ENCODE measurements around the gene FRMPD1.
"Not testable (repeated sequence)": the region's sequence is repeated elsewhere in the genome, so short reads cannot be mapped to it uniquely, and the experiment has no call there.

FRMPD1 gene, protein sequence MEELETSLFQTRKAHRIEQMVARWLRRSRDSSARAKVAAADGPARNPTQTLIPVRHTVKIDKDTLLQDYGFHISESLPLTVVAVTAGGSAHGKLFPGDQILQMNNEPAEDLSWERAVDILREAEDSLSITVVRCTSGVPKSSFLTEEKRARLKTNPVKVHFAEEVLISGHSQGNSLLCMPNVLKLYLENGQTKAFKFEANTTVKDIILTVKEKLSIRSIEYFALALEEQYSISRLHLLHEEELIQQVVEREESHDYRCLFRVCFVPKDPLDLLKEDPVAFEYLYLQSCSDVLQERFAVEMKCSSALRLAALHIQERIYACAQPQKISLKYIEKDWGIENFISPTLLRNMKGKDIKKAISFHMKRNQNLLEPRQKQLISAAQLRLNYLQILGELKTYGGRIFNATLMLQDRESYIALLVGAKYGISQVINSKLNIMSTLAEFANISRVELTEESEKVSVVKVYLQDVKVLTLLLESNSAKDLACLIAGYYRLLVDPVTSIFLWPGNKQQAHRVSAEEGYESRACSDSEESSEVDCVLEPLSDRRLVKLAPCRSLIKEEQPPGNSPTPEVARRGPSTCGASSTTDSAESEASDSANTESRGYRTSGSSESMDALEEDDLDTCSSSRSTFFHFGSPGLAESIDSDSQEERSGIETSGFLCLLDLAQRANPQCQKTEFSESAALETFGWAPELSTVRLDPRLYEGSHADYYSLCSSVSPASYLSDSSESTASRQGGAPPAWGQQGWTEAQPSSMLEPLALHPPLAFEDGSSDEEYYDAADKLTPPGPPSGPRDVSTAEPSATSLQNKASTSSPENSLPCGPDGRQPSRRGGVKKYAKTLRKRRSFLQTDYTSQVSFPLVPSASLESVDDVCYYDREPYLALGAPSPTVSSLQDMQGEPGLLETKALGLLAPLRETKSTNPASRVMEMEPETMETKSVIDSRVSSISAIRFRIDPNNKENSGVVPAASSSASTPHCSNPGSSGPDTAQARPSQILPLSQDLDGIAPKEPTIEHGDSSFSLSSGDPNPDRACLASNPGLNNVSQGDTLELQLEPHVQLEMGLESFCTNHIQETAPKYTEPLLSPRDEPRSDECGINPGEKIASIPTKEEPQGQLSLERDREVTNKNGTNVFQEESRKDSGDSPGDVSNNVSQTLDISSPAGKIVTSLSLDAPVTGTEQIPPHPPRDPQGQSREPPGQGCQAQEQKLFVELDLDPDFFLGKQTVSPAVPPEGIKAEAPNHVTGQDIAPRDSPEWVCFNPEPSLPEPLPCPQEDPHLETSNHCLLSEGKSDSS (N-terminal part only)

DNA sequence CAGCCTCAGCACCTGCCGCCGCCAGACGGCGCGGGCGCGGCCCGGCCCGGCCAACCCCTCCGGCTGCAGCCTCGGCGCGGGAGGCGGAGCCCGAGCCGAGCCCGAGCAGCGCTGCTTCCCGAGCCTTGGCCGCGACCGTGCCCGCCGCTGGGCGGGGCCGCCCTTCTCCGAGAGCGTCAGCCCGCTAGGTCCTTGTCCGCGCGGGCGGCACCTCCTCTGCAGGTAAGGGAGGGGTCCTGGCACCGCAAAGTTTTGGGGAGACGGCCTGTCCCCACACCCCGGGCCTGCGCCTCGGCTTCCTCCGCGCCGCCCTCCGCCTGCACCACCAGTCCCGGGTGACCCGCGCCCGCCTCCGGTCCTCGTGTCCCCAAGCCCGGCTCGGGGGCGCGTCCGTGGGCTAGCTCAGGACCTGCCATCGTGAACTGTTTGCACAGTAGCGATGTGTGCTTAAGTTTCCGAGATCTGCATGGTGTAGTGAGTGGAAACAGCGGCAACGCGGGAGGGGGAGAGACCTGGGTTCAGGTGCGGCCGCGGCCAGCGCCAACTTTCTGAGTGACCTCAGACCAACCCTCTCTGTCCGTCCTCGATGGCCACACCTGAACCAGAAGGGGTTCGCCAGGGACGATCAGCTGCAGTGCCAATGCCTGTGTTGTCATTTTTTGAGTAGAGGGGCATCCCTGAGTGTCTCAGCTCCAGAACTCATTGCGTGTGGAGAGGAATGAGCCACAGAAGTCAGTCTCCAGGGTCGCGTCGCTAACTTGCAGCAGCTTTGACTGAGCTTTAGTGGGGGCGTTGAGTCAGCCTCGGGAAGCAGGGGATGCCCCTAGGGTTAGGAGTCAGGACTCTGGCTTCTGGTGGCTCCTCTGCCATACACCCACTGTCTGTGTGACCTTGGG lies at the start of gene FRMPD1:
TSS of gene FRMPD1 (plus strand) at position 82 of the 896 bp plus-strand sequence. CDS start 41,688 bp downstream, outside the sequence.
- DNase-seq = no peak

DNA sequence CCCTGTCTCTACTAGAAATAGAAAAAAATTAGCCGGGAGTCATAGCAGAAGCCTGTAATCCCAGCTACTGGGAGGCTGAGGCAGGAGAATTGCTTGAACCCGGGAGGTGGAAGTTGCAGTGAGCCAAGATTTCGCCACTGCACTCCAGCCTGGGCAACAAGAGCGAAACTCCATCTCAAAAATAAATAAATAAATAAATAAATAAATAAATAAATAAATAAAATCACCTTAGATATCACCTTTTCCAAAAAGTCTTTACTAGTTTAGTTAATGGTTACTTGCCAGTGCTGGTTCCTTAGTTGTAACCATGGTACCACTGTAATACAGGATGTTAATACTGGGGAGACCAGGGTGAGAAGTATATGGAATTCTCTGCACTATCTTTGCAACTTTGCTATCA lies 48.7 kb upstream of the FRMPD1 start:
- DNase-seq = not testable (repeated sequence)

DNA sequence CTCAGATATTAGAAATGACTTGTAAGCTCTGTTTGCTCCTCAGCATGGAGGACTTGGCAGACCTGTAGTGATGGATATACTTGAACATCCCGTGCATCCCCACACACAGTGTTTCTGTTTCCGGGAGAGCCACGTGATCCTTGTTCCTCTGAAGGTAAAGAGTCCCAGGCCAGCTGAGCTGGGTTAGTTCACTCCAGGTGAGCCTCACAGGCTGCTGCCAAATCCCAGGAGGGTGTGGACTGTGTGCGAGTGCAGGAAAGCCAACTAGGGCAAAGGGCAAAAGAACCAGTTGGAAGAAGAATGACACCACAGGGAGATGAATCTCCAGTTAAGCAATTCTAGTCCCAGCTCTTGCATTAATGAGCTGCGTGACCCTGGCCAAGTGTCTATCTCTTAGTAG lies 47.9 kb upstream of the FRMPD1 start:
- no peak for DNase-seq

DNA sequence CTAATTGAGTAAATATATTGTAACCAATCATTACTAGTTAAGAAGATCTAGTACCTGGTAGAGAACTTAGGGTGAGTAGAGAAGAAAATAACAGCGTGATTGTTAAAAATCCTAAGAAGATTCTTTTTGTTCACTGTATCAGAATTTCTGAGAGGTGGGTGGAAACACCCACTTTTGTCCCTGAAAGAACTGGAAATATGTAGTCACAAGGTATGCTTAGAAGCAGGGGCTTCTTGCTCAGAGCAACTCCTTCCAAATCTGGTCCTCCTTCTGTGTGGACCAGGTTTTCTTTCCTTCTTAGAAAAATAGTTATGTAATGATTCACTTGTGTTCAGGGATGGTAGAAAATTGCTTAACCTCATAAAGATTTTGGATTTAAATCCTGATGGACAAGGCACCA lies 46.5 kb upstream of the FRMPD1 start:
- DNase-seq = no peak

- no peak for DNase-seq
These were observed 42.5 kb upstream of the FRMPD1 start for GRCh38 chr9:37608250-37608649.

DNA sequence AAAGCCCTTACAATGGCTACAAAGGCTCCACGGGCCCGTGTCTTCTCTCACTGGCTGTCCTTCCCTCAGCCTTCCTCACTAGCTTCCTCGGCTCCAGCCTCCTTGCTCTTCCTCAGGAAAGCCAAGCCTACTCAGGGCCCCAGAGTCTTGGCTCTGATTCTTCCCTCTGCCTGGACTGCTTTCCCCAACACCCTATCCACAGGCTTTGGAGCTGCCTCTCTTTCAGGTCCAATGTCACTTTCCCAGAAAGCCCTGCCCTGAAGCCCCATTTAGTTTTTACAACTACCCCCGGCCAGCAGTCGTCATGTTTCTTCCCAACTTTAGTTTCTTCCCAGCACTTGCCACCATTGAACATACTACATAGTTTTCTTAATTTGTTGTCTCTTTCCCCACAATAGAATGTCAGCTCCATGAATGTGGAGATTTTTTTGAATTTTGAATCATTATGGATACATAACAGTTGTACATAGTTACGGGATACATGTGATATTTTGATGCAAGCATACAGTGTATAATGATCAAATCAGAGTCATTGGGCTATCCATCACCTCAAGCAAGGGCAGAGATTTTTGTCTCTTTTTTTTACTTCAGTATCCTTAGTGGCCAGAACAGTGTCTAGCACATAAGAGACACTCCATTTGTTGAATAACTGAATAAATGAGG lies 40.9 kb upstream of the FRMPD1 start:
- no peak for DNase-seq

DNA sequence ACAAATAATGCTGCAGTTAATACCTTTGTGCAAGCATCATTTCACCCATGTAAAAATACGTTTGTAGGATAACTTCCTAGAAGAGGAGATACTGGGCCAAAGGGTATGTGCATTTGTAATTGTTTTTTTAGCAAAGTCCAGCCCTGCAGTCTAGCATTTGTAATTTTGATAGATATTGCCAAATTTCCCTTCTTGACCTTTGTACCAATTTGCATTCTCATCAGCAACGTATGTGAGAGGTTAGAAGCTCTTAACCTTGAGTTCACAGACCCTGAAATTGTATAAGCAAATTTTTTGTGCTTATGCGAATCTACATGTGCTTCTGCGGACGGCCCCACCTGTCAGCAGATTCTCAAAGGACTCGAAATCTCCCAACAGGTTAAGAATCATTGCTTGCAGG lies 39.7 kb upstream of the FRMPD1 start:
- DNase-seq = no peak

DNA sequence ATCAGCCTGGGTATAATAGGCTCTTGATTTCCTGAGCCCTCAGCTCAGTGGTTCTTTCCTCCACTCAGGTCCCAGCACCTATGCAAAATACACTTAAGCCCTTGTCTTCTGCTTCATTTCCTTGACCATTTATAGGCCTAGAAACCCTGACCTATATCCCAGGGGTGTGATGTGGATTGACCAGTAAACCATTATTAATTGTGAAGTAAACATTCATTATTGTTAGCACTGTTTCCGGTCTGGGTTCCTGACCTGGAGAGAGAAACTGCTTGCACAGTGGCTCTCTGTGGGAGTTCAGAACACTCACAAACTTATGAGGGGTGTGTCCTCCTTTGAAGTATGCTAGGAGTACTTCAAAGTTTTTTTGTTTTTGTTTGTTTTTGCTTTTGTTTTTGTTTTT lies 38.8 kb upstream of the FRMPD1 start:
- DNase-seq = no peak

DNA sequence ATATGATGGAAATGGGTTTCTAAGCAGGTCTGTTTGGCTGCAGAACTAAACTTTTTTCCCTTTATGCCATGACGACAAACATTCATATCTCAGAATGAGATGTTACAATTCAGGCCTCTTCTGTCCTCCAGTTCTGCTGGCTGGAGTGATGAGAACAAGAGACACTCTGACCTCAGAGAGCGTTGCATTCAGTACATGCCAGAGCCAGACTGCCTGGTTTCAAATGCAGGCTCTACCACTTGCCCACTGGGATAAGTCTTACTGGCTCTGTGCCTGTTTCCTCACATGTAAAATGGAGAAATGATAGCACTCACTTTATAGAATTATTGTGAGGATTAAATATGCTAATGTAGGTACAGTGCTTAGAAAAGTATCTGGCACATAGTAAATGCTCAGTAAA lies 33.6 kb upstream of the FRMPD1 start:
- DNase-seq = no peak

GRCh38 chr9:37617832-37618231 lies 32.9 kb upstream of the FRMPD1 start:
- DNase-seq = no peak

DNA sequence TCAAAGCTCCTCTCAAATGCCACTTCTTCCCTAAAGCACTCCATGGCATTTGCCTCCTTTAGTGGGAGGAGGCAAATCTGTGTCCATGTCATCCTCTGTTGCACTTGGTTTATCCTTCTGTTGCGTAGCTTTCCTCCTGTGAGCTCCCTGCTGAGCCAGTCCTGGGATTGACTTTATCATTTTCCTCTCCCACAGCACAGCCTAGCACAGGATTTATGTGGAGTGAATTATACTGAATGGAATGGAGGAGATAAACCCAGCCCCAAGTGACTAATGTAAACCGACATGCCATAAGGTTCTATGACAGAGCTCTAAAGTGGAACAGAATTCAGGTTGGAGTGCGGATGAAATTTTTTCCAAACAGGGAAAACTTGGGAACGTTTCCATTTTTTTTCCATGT lies 31.9 kb upstream of the FRMPD1 start:
- no peak for DNase-seq

DNA sequence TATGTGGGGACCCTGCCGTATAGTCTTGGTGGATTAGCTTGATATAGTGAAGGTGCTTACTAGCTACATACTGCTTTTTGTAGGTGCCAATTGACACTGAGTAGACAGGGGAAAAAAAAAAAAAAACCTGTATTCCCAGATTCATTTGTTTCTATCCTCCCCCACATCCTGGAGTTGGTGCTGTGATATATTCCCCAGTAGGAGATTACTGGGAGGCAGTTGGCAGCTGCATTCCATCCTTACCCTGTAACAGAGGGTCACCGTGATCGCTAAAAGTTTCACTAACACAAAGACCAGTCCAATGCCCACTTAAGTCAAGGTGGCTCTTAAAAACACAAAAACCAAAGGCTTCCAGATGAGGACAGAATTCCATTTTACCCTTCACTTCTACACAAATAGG lies 30.9 kb upstream of the FRMPD1 start:
- no peak for DNase-seq

GRCh38 chr9:37620396-37620795 lies 30.4 kb upstream of the FRMPD1 start:
- DNase-seq = no peak

DNA sequence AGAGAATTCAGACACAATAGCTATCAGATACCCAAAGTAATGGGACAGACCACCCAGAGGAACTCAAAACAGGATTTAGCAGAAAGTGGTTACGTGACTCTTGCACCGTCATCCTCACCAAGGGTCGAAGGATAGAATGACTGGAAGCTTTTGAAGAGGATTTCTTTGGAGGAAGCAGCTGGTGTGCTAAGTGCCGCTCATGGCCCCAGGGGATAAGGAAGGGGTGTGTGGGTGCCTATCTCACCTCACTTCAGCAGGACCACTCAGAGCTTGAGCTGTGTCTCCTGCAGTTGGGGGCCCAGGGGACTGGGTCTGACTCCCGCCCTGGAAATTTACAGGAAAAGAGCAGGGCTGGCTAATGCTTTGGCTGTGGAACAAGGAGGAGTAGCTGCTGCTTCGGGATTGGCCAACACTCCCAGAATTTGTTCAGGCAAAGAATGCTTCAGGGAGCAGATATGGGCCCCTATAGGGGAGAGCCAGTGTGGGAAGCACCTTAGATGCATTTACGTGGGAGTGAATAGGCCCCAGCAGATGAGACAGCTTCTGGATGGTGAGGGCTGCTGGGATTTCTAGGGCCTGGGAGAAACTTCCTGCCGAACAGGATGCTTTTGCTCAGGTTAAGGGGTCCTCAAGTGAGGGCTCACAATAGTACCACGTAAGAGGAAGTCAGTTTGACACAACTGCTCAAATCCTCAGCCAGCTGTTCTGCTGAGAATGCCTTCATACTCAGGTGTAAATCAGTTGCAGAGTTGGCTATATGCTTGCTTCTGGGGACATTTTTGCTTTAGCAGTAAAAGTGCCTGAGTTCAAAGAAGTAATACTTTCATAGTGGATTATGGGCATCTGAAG lies 29.3 kb upstream of the FRMPD1 start:
- no peak for DNase-seq

DNA sequence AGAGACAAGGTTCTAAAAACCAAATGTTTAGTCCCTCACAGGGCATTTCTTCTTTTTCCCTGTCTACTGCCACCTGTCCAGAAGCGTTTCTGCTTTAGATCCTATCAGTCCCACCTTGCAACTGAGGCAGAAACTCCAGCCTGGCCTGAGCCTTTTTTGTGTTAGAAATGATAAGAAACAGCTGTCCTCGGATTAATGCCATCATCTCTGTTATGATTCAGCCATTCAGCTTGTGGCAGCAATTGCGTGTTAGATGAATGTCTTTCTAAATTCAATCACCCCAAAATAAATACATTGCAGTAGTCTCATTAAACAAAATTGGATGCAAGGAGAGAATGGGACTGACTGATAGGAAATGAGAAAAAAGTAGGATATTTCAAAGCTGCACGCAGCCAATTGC lies 28.3 kb upstream of the FRMPD1 start:
- no peak for DNase-seq

DNA sequence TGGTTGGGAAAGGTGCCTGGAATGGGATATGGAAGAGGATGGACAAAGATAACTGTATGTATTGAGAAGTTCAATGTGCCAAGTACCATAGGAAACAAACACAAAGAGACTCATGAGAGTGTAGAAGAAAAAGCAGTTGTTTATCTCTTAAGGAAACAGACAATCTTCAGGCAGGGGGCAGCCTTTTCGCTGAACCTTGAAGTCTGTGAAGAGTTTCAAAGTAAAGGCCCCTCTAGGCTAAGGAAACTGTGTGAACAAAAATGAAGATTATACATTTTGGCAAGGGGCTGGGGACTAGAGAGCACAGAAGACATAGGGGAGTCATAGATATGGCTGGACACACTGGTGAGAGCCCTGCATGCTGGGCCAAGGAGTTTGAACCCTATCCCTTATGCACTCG lies 27.5 kb upstream of the FRMPD1 start:
- DNase-seq = no peak

- no peak for DNase-seq
These were observed 26.7 kb upstream of the FRMPD1 start for GRCh38 chr9:37624073-37624472.

GRCh38 chr9:37625036-37625757 lies 25.6 kb upstream of the FRMPD1 start:
- no peak for DNase-seq

DNA sequence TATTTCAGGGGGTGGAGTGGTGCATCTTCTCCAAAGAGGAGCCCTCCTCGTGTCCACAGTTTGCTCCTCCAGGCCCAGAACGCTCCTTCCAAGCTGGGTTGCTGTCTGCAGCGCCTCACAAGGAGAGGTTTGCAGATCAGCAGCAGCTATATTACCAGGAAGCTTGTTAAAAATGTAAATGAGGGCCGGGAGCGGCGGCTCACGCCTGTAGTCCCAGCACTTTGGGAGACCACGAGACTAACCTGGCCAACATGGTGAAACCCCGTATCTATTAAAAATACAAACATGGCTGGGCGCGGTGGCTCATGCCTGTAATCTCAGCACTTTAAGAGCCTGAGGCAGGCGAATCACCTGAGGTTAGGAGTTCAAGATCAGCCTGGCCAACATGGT lies 25.0 kb upstream of the FRMPD1 start:
- DNase-seq = no peak
